K562 (cell line): Measurements from ENCODE around the gene ADD2. TPM values are rescaled to one million over a fixed set of nuclear protein-coding genes. Genes with fewer than 3 reads are reported as not detected.

Source experiments
- ARID2 ChIP-seq: fragments of 450-650 bp; IDR thresholded peaks from 2 replicates; pipeline ENCODE4 v1.6.1; 2017; ENCODE audit warnings: antibody characterized with exemption, mild to moderate bottlenecking
- BHLHE40 ChIP-seq: IDR thresholded peaks from 2 replicates; pipeline ENCODE4 v1.6.1; 2011; ENCODE audit warnings: low read length, improper control_type of control experiment
- CHCHD3 ChIP-seq: fragments of 250-450 bp; sonication (Bioruptor Pico); IDR thresholded peaks from 2 replicates; pipeline ENCODE4 v2.1.2; 2022; ENCODE audit warnings: mild to moderate bottlenecking
- EHMT2 ChIP-seq: fragments of 450-650 bp; IDR thresholded peaks from 2 replicates; pipeline ENCODE4 v1.6.1; 2018; ENCODE audit warnings: antibody characterized with exemption
- EP300 ChIP-seq: IDR thresholded peaks from 2 replicates; pipeline ENCODE4 v1.6.1; 2012; ENCODE audit warnings: low read length, improper control_type of control experiment
- POLR3G ChIP-seq: IDR thresholded peaks from 2 replicates; pipeline ENCODE4 v1.6.1; 2011; ENCODE audit not compliant: insufficient read length, insufficient replicate concordance; ENCODE audit errors: extremely low read depth
- SPI1 ChIP-seq: IDR thresholded peaks from 2 replicates; pipeline ENCODE4 v1.6.1; 2011; ENCODE audit warnings: low read depth, low read length, control low read depth, borderline replicate concordance
- TAF1 ChIP-seq: IDR thresholded peaks from 2 replicates; pipeline ENCODE4 v1.6.1; 2011; ENCODE audit warnings: mild to moderate bottlenecking, low read length, moderate library complexity; ENCODE audit not compliant: insufficient read depth, control insufficient read depth, severe bottlenecking; ENCODE audit errors: extremely low read depth
- ZBED1 ChIP-seq: IDR thresholded peaks from 2 replicates; pipeline ENCODE4 v1.6.1; 2014
- ZNF146 ChIP-seq: IDR thresholded peaks from one replicate; pipeline ENCODE4 v1.6.1; 2018; ENCODE audit warnings: missing compliant biosample characterization; ENCODE audit not compliant: unreplicated experiment
- ZNF24 ChIP-seq: fragments of 450-650 bp; IDR thresholded peaks from 2 replicates; pipeline ENCODE4 v1.6.1; 2016
- polyA plus RNA-seq, 8 experiments: library from polyadenylated mRNA; depleted of rRNA in 4 of 8; stranded (reverse) in 5 of 8; unstranded in 3 of 8; fragments of >200 nt; fragmentation: Nextera tagmentation in 2 of 8; fragmentation: Illumina TruSeq in 1 of 8; extraction: Ambion mirVana in 2 of 8; extraction: Trizol in 1 of 8; gene quantifications; 2 replicates each; pipeline versions ENCODE4 v1.2.1 to v1.2.3, GENCODE V29; 2011 to 2014; ENCODE audit warnings: inconsistent platforms in 1 of 8, missing spikeins in 1 of 8
- total RNA-seq, 7 experiments: library from RNA; depleted of rRNA in 6 of 7; stranded (reverse); fragments of >200 nt in 6 of 7; fragmentation: Illumina TruSeq in 2 of 7; extraction: Trizol in 2 of 7; gene quantifications; 2 replicates each; pipeline versions ENCODE4 v1.2.1 to v1.2.3, GENCODE V29; 2011 to 2021; ENCODE audit warnings: low replicate concordance in 1 of 7
- TF ChIP-seq, protein P1 (sequence below): fragments of 450-650 bp; IDR thresholded peaks from 2 replicates; pipeline ENCODE4 v1.6.1; 2016
- TF ChIP-seq, protein P2 (sequence below), 2 experiments: fragments of 450-650 bp; formaldehyde crosslinking in 1 of 2; IDR thresholded peaks; 2 replicates each; pipeline versions ENCODE4 v1.4.0 to v1.6.1; 2014 to 2020; ENCODE audit warnings: mild to moderate bottlenecking in 2 of 2, borderline replicate concordance in 1 of 2, low read depth in 1 of 2
- TF ChIP-seq, protein P3 (sequence below): fragments of 450-650 bp; formaldehyde crosslinking; IDR thresholded peaks from 2 replicates; pipeline ENCODE4 v1.4.0; 2022; ENCODE audit warnings: missing genetic modification characterization
- TF ChIP-seq, protein P4 (sequence below), 2 experiments: fragments of 450-650 bp; conservative IDR thresholded peaks; 2 replicates each; pipeline ENCODE4 v1.6.1; 2017; ENCODE audit warnings: mild to moderate bottlenecking in 2 of 2, moderate library complexity in 2 of 2

The ADD2 gene
- total and polyA plus RNA-seq, 9 of the 15 experiments (the other 6 are each of a cell fraction or from before 2014, with no cell fraction given) = 3.5 to 63.0 (median 36.2) TPM

DNA sequence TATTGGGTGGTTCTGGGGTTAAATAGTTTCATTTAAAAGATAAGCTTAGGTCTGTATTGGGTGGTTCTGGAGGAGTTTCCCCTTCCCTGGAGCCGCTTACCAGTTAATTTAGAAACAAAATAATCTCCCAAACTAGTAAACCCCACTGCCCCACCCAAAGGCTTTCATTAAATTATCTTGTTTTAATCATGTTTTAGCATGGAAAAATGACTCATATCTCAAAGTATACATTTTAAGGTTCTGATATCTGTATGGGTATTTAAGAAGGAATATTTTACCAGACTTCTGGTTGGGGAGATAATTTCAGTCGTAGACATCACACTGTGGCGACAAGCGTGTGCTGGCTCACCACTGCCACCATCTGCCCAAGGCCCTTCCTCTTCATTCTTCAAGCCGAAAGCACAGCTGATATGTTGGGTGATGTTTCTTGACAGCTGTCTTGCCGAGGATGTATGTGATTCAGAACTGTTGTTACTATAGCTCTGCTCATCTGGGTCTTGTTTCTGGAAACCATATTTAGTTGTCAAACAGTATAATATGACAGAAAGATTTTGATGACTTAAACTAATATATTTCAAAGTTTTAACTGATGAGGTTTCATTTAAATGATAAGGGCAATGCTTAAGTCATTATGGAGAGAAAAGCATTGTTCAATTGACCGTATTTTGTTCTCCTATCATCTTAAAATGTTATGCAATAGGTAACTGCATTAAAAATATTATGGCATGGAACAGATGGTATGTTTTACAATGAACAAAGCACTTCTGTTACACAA is 17.3 kb upstream of the ADD2 start (continued):
- TF ChIP-seq, protein P1, sequence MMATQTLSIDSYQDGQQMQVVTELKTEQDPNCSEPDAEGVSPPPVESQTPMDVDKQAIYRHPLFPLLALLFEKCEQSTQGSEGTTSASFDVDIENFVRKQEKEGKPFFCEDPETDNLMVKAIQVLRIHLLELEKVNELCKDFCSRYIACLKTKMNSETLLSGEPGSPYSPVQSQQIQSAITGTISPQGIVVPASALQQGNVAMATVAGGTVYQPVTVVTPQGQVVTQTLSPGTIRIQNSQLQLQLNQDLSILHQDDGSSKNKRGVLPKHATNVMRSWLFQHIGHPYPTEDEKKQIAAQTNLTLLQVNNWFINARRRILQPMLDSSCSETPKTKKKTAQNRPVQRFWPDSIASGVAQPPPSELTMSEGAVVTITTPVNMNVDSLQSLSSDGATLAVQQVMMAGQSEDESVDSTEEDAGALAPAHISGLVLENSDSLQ = peak; percentile 63
- TF ChIP-seq BHLHE40 = peak; percentile 52; the same call in 1 of the 2 replicates
- no peak for TF ChIP-seq ZNF24
- no peak for TF ChIP-seq POLR3G
- no peak for TF ChIP-seq ZBED1
- TF ChIP-seq, protein P2, sequence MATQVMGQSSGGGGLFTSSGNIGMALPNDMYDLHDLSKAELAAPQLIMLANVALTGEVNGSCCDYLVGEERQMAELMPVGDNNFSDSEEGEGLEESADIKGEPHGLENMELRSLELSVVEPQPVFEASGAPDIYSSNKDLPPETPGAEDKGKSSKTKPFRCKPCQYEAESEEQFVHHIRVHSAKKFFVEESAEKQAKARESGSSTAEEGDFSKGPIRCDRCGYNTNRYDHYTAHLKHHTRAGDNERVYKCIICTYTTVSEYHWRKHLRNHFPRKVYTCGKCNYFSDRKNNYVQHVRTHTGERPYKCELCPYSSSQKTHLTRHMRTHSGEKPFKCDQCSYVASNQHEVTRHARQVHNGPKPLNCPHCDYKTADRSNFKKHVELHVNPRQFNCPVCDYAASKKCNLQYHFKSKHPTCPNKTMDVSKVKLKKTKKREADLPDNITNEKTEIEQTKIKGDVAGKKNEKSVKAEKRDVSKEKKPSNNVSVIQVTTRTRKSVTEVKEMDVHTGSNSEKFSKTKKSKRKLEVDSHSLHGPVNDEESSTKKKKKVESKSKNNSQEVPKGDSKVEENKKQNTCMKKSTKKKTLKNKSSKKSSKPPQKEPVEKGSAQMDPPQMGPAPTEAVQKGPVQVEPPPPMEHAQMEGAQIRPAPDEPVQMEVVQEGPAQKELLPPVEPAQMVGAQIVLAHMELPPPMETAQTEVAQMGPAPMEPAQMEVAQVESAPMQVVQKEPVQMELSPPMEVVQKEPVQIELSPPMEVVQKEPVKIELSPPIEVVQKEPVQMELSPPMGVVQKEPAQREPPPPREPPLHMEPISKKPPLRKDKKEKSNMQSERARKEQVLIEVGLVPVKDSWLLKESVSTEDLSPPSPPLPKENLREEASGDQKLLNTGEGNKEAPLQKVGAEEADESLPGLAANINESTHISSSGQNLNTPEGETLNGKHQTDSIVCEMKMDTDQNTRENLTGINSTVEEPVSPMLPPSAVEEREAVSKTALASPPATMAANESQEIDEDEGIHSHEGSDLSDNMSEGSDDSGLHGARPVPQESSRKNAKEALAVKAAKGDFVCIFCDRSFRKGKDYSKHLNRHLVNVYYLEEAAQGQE (IDR thresholded peaks at IDR 0.05; ENCODE audit: borderline replicate concordance) = peak; percentile 84
- TF ChIP-seq, protein P2 (CRISPR knock-in tag; IDR thresholded peaks at IDR 0.05; ENCODE audit: low read depth) = no peak
- TF ChIP-seq ARID2 = peak; percentile 69
- TF ChIP-seq ZNF146 (CRISPR knock-in tag) = no peak
- peak; percentile 63 for TF ChIP-seq EP300
- TF ChIP-seq, protein P3, sequence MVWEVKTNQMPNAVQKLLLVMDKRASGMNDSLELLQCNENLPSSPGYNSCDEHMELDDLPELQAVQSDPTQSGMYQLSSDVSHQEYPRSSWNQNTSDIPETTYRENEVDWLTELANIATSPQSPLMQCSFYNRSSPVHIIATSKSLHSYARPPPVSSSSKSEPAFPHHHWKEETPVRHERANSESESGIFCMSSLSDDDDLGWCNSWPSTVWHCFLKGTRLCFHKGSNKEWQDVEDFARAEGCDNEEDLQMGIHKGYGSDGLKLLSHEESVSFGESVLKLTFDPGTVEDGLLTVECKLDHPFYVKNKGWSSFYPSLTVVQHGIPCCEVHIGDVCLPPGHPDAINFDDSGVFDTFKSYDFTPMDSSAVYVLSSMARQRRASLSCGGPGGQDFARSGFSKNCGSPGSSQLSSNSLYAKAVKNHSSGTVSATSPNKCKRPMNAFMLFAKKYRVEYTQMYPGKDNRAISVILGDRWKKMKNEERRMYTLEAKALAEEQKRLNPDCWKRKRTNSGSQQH (CRISPR knock-in tag) = no peak
- TF ChIP-seq, protein P4, sequence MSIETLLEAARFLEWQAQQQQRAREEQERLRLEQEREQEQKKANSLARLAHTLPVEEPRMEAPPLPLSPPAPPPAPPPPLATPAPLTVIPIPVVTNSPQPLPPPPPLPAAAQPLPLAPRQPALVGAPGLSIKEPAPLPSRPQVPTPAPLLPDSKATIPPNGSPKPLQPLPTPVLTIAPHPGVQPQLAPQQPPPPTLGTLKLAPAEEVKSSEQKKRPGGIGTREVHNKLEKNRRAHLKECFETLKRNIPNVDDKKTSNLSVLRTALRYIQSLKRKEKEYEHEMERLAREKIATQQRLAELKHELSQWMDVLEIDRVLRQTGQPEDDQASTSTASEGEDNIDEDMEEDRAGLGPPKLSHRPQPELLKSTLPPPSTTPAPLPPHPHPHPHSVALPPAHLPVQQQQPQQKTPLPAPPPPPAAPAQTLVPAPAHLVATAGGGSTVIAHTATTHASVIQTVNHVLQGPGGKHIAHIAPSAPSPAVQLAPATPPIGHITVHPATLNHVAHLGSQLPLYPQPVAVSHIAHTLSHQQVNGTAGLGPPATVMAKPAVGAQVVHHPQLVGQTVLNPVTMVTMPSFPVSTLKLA (conservative IDR thresholded peaks at IDR 0.05) = peak in 1 of 2 experiments; percentile 61; a peak in 3 of 4 replicates
- TF ChIP-seq CHCHD3 (CRISPR knock-in tag) = no peak
- no peak for TF ChIP-seq EHMT2
- peak; percentile 45; the same call in 1 of the 2 replicates for TF ChIP-seq SPI1
- TF ChIP-seq TAF1 = no peak
